Astrocyte (in vitro differentiated cells and primary cell): ENCODE results near the gene MYO1G. TPM values are rescaled to one million over a fixed set of nuclear protein-coding genes. Genes with fewer than 3 reads are reported as not detected.
A peak's percentile ranks its signal among the peaks of the same experiment; 100 is the strongest.

Experiments
- DNase-seq: peaks from one replicate; pipeline ENCODE4 v3.0.0-alpha.2; 2010; ENCODE audit warnings: low read depth
- FAIRE-seq: peaks from 2 replicates; lab custom pipeline; 2011; peaks lifted over from hg19 to GRCh38; lab: Jason Lieb, UNC
- H2AFZ ChIP-seq: 2 replicates; pipeline ENCODE4 v1.6.0; 2012; ENCODE audit warnings: low read depth, low read length, inconsistent platforms
- H3K27ac ChIP-seq: 2 replicates; pipeline ENCODE4 v1.5.1; 2011; ENCODE audit warnings: low read depth, low read length, inconsistent platforms
- H3K27me3 ChIP-seq: 2 replicates; pipeline ENCODE4 v1.6.0; 2011; ENCODE audit warnings: low read length, inconsistent platforms; ENCODE audit not compliant: insufficient read depth
- H3K36me3 ChIP-seq: 2 replicates; pipeline ENCODE4 v1.5.1; 2011; ENCODE audit warnings: low read length, inconsistent platforms; ENCODE audit not compliant: insufficient read depth
- H3K4me1 ChIP-seq: 2 replicates; pipeline ENCODE4 v1.5.1; 2011; ENCODE audit warnings: low read length, inconsistent platforms; ENCODE audit not compliant: insufficient read depth
- H3K4me2 ChIP-seq: 2 replicates; pipeline ENCODE4 v1.6.0; 2012; ENCODE audit warnings: low read length, inconsistent platforms
- H3K4me3 ChIP-seq: 2 replicates; pipeline ENCODE4 v1.5.1; 2011; ENCODE audit warnings: low read depth, mild to moderate bottlenecking, low read length, inconsistent platforms; ENCODE audit not compliant: insufficient read depth
- H3K79me2 ChIP-seq: 2 replicates; pipeline ENCODE4 v1.6.0; 2012; ENCODE audit warnings: mild to moderate bottlenecking, low read length, inconsistent platforms; ENCODE audit not compliant: insufficient read depth
- H3K9ac ChIP-seq: 2 replicates; pipeline ENCODE4 v1.6.0; 2012; ENCODE audit warnings: mild to moderate bottlenecking, low read length, inconsistent platforms
- H3K9me3 ChIP-seq: 2 replicates; pipeline ENCODE4 v1.5.1; 2012; ENCODE audit warnings: low read depth, mild to moderate bottlenecking, low read length, inconsistent platforms; ENCODE audit not compliant: insufficient read depth
- H4K20me1 ChIP-seq: 2 replicates; pipeline ENCODE4 v1.6.0; 2012; ENCODE audit warnings: low read length, inconsistent platforms; ENCODE audit not compliant: insufficient read depth
- H3K27ac Mint-ChIP-seq: one replicate; pipeline ENCODE4 v1.8.0; 2021; ENCODE audit warnings: mild to moderate bottlenecking, mixed read lengths; ENCODE audit not compliant: unreplicated experiment
- H3K27me3 Mint-ChIP-seq: one replicate; pipeline ENCODE4 v1.8.0; 2021; ENCODE audit warnings: low read depth, mixed read lengths; ENCODE audit not compliant: unreplicated experiment
- H3K36me3 Mint-ChIP-seq: one replicate; pipeline ENCODE4 v1.8.0; 2021; ENCODE audit warnings: low read depth, mixed read lengths; ENCODE audit not compliant: unreplicated experiment
- H3K4me1 Mint-ChIP-seq: one replicate; pipeline ENCODE4 v1.8.0; 2021; ENCODE audit warnings: low read depth, mixed read lengths; ENCODE audit not compliant: unreplicated experiment
- H3K4me3 Mint-ChIP-seq: one replicate; pipeline ENCODE4 v1.8.0; 2021; ENCODE audit warnings: mild to moderate bottlenecking, moderate library complexity, mixed read lengths; ENCODE audit not compliant: unreplicated experiment
- H3K9me3 Mint-ChIP-seq: one replicate; pipeline ENCODE4 v1.8.0; 2021; ENCODE audit warnings: mild to moderate bottlenecking, mixed read lengths; ENCODE audit not compliant: unreplicated experiment
- EZH2 ChIP-seq: IDR thresholded peaks from 2 replicates; pipeline ENCODE4 v1.6.1; 2012; ENCODE audit warnings: mild to moderate bottlenecking, low read length, inconsistent platforms; ENCODE audit not compliant: insufficient read depth
- total RNA-seq: library from RNA; stranded (reverse); gene quantifications from 2 replicates; pipeline ENCODE4 v1.2.1, GENCODE V29; 2021
- TF ChIP-seq, protein P1 (sequence below): IDR thresholded peaks from 2 replicates; pipeline ENCODE4 v1.5.1; 2011; ENCODE audit warnings: low read depth, mild to moderate bottlenecking, inconsistent platforms, low read length, moderate library complexity; ENCODE audit not compliant: insufficient read depth

The MYO1G gene
- total RNA-seq, 1 donor from 2014 or later: 0.11 TPM

DNA sequence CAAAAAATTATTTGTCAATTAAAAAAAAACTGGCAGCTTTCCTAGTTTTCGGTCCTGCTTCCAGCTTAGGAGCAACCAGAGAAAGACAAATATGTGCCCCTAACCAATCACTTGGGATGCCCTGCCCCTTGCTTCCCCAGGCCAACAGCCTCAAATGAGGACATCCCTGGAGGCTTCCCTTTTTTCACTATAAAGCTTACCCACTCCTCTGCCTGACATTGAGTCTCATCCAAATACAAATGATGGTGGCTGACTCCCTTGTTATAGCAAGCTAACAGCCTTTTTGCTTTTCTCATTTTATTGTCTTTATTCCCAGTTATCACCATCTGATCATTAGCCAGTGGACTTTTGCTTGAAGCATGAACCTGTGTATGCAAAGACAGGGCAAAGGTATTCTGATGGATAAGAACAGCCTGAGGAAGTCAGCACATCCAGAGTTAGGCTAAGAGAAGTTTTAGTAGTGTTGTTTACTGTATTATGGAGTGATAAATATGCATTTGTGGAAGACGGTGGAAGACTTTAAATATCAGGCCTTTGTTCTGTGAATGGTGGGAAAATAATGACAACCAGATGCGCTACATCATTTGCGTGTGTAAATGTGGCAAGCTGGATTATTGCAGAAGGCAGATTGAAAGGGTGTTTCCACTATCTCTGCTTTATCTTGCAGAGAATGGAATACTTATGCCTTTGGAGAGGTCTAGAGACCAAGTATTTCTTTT lies 19.5 kb upstream of the MYO1G start:
- Histone ChIP-seq H3K27me3 (no peaks in the 10 kb centered on the region), H4K20me1 (peaks cover 26% of the 10 kb centered on the region), H3K36me3 (no peaks in the 10 kb centered on the region), H3K4me3 (no peak overlapping the region), H3K9me3 (no peaks in the 10 kb centered on the region), H3K27ac (no peak overlapping the region), H2AFZ (no peak overlapping the region), H3K4me1 (peaks cover 8% of the 10 kb centered on the region), H3K79me2 (peaks cover 30% of the 10 kb centered on the region), H3K9ac (no peak overlapping the region), H3K4me2 (peak overlapping the region; percentile 85)
- Mint-ChIP-seq H3K9me3 (no peaks in the 10 kb centered on the region), H3K4me3 (peak overlapping the region; percentile 82), H3K4me1 (peaks cover 10% of the 10 kb centered on the region), H3K27me3 (no peaks in the 10 kb centered on the region), H3K27ac (no peak overlapping the region), H3K36me3 (no peaks in the 10 kb centered on the region)
- DNase-seq (no peak), FAIRE-seq (no peak)
- TF ChIP-seq EZH2: no peak
- TF ChIP-seq, protein P1, sequence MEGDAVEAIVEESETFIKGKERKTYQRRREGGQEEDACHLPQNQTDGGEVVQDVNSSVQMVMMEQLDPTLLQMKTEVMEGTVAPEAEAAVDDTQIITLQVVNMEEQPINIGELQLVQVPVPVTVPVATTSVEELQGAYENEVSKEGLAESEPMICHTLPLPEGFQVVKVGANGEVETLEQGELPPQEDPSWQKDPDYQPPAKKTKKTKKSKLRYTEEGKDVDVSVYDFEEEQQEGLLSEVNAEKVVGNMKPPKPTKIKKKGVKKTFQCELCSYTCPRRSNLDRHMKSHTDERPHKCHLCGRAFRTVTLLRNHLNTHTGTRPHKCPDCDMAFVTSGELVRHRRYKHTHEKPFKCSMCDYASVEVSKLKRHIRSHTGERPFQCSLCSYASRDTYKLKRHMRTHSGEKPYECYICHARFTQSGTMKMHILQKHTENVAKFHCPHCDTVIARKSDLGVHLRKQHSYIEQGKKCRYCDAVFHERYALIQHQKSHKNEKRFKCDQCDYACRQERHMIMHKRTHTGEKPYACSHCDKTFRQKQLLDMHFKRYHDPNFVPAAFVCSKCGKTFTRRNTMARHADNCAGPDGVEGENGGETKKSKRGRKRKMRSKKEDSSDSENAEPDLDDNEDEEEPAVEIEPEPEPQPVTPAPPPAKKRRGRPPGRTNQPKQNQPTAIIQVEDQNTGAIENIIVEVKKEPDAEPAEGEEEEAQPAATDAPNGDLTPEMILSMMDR: no peak

DNA sequence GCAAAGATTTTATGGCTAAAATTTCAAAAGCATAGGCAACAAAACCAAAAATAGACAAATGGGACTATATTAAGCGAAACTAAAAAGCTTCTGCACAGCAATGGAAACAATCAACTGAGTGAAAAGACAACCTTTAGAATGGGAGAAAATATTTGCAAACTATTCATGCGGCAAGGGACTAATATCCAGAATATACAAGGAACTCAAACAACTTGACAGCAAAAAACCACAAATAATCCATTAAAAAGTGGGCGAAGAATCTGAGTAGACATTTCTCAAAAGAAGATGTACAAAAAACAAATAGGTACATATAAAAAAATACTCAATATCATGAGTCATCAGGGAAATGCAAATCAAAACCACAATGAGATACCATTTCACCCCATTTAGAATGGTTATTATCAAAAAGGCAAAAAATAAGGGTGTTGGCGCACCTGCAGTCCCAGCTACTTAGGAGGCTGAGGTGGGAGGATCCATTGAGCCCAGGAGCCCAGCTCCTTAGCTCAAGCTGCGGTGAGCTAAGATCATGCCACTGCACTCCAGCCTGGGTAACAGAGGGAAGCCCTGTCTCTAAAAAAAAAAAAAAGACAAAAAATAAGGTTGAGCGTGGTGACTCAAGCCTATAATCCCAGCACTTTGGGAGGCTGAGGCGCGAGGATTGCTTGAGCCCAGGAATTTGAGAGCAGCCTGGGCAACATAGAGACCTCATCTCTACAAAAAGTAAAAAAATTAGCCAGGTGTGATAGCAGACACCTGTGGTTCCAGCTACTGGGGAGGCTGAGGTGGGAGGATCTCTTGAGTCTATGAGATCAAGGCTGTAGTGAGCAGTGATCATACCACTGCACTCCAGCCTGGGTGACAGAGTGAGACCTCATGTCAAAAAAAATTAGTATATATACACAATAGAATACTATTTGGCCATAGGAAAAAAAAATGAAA lies 17.0 kb upstream of the MYO1G start:
- no peak overlapping the region for H3K4me3 ChIP-seq
- Mint-ChIP-seq H3K36me3 (no peaks in the 10 kb centered on the region), H3K4me1 (no peaks in the 10 kb centered on the region), H3K27me3 (no peaks in the 10 kb centered on the region), H3K9me3 (no peaks in the 10 kb centered on the region), H3K4me3 (no peak overlapping the region), H3K27ac (no peak overlapping the region)
- no peaks in the 10 kb centered on the region for H3K36me3 ChIP-seq
- no peak overlapping the region for H3K9ac ChIP-seq
- H3K9me3 ChIP-seq: no peaks in the 10 kb centered on the region
- H2AFZ ChIP-seq: no peak overlapping the region
- no peaks in the 10 kb centered on the region for H3K27me3 ChIP-seq
- peaks cover 5% of the 10 kb centered on the region for H3K79me2 ChIP-seq
- H3K4me1 ChIP-seq: peaks cover 3% of the 10 kb centered on the region
- H3K4me2 ChIP-seq: no peak overlapping the region
- peaks cover 4% of the 10 kb centered on the region for H4K20me1 ChIP-seq
- DNase-seq: no peak
- FAIRE-seq: no peak
- TF ChIP-seq EZH2: no peak
- TF ChIP-seq, protein P1: no peak
- H3K27ac ChIP-seq: no peak overlapping the region
